ENCODE results near the gene IGFALS.
"Not testable (repeated sequence)": the region's sequence is repeated elsewhere in the genome, so short reads cannot be mapped to it uniquely, and the experiment has no call there.

IGFALS gene

GRCh38 chr16:1807626-1808025 lies 14.1 kb upstream of the IGFALS start:
- no peak overlapping the region for H3K4me3 ChIP-seq (ENCODE audit: insufficient read depth, low read depth, low read length)
- H3K27me3 ChIP-seq (ENCODE audit: control insufficient read depth, insufficient read depth, low read length, poor library complexity, severe bottlenecking): no peaks in the 10 kb centered on the region
- no peaks in the 10 kb centered on the region for H3K9me3 ChIP-seq (ENCODE audit: control insufficient read depth, low read length)
- no peaks in the 10 kb centered on the region for H3K36me3 ChIP-seq (ENCODE audit: control insufficient read depth, insufficient read depth, low read length)
- peaks cover 2% of the 10 kb centered on the region for H3K4me1 ChIP-seq (ENCODE audit: control insufficient read depth, insufficient read depth, low read length)
- WGBS, 2 experiments: 85 to 86% methylated on average over 10 of the region's 10 CpGs
- H3K27ac ChIP-seq (ENCODE audit: insufficient read depth, low read depth, low read length, poor library complexity, severe bottlenecking): no peak overlapping the region

DNA sequence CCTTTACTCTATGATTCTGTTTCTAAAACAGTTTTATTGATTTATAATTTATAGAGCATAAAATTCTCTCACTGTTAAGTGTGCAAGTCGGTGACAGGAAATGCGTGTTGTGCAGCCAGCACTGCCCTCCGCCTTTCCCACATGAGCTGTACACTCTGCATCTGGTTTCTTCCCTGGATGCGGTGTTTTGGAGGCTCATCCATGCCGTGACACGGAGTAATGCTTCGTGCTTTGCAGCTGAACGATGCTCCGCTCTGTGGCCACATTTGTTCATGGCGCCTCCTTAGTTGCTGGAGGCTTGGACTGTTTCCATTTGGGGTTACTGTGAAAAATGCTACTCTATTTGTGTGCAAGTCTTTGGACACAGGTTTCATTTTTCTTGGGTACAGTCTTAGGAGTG lies 7.2 kb upstream of the IGFALS start:
- Histone ChIP-seq H3K4me3 (ENCODE audit: insufficient read depth, low read depth, low read length) (no peak overlapping the region), H3K36me3 (ENCODE audit: control insufficient read depth, insufficient read depth, low read length) (no peaks in the 10 kb centered on the region), H3K9me3 (ENCODE audit: control insufficient read depth, low read length) (no peaks in the 10 kb centered on the region), H3K27ac (ENCODE audit: insufficient read depth, low read depth, low read length, poor library complexity, severe bottlenecking) (no peak overlapping the region), H3K4me1 (ENCODE audit: control insufficient read depth, insufficient read depth, low read length) (no peaks in the 10 kb centered on the region), H3K27me3 (ENCODE audit: control insufficient read depth, insufficient read depth, low read length, poor library complexity, severe bottlenecking) (no peaks in the 10 kb centered on the region)
- 84 to 86% methylated on average over 10 of the region's 10 CpGs for WGBS, 2 experiments

DNA sequence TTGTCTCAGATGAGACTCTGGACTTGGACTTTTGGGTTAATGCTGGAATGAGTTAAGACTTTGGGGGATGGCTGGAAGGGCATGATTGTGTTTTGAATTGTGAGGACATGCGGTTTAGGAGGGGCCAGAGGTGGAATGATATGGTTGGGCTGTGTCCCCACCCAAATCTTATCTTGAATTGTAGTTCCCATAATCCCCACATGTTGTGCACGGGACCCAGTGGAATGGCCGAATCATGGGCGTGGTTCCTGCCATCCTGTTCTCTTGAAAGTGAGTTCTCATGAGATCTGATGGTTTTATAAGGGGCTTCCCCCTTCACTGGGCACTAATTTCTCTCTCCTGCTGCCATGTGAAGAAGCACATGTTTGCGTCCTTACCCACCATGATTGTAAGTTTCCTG lies 5.8 kb upstream of the IGFALS start:
- H3K4me3 ChIP-seq (ENCODE audit: insufficient read depth, low read depth, low read length): not testable (repeated sequence)
- WGBS, 2 experiments: 74 to 81% methylated on average over 4 of the region's 5 CpGs

GRCh38 chr16:1794908-1795666 lies 1.6 kb upstream of the IGFALS start:
- H3K27ac ChIP-seq (ENCODE audit: insufficient read depth, low read depth, low read length, poor library complexity, severe bottlenecking): no peak overlapping the region
- H3K36me3 ChIP-seq (ENCODE audit: control insufficient read depth, insufficient read depth, low read length): no peaks in the 10 kb centered on the region
- no peaks in the 10 kb centered on the region for H3K4me1 ChIP-seq (ENCODE audit: control insufficient read depth, insufficient read depth, low read length)
- no peaks in the 10 kb centered on the region for H3K27me3 ChIP-seq (ENCODE audit: control insufficient read depth, insufficient read depth, low read length, poor library complexity, severe bottlenecking)
- 92 to 93% methylated on average over 32 of the region's 32 CpGs for WGBS, 2 experiments
- no peak overlapping the region for H3K4me3 ChIP-seq (ENCODE audit: insufficient read depth, low read depth, low read length)
- no peaks in the 10 kb centered on the region for H3K9me3 ChIP-seq (ENCODE audit: control insufficient read depth, low read length)

More for the DNA sequence above, 5.8 kb upstream of the IGFALS start:
- H3K9me3 ChIP-seq (ENCODE audit: control insufficient read depth, low read length); H3K27me3 ChIP-seq (ENCODE audit: control insufficient read depth, insufficient read depth, low read length, poor library complexity, severe bottlenecking); H3K36me3 ChIP-seq (ENCODE audit: control insufficient read depth, insufficient read depth, low read length); H3K4me1 ChIP-seq (ENCODE audit: control insufficient read depth, insufficient read depth, low read length); H3K27ac ChIP-seq (ENCODE audit: insufficient read depth, low read depth, low read length, poor library complexity, severe bottlenecking): not testable (repeated sequence)

- Histone ChIP-seq H3K4me3 (ENCODE audit: insufficient read depth, low read depth, low read length) (no peak overlapping the region), H3K4me1 (ENCODE audit: control insufficient read depth, insufficient read depth, low read length) (no peaks in the 10 kb centered on the region), H3K27ac (ENCODE audit: insufficient read depth, low read depth, low read length, poor library complexity, severe bottlenecking) (no peak overlapping the region), H3K36me3 (ENCODE audit: control insufficient read depth, insufficient read depth, low read length) (no peaks in the 10 kb centered on the region), H3K9me3 (ENCODE audit: control insufficient read depth, low read length) (no peaks in the 10 kb centered on the region), H3K27me3 (ENCODE audit: control insufficient read depth, insufficient read depth, low read length, poor library complexity, severe bottlenecking) (no peaks in the 10 kb centered on the region)
- WGBS, 2 experiments: 80 to 82% methylated on average over 18 of the region's 18 CpGs
Observed at GRCh38 chr16:1794221-1794871, 841 bp upstream of the IGFALS start.

- peaks cover 3% of the 10 kb centered on the region for H3K36me3 ChIP-seq (ENCODE audit: control insufficient read depth, insufficient read depth, low read length)
- 93% methylated on average over 33 of the region's 33 CpGs for WGBS, 2 experiments
- H3K4me3 ChIP-seq (ENCODE audit: insufficient read depth, low read depth, low read length): no peak overlapping the region
Observed at GRCh38 chr16:1792836-1793577, 498 bp downstream of the IGFALS start.

GRCh38 chr16:1791943-1792812 lies 1.3 kb downstream of the IGFALS start:
- peaks cover 3% of the 10 kb centered on the region for H3K36me3 ChIP-seq (ENCODE audit: control insufficient read depth, insufficient read depth, low read length)
- no peaks in the 10 kb centered on the region for H3K4me1 ChIP-seq (ENCODE audit: control insufficient read depth, insufficient read depth, low read length)
- H3K27ac ChIP-seq (ENCODE audit: insufficient read depth, low read depth, low read length, poor library complexity, severe bottlenecking): no peak overlapping the region
- H3K27me3 ChIP-seq (ENCODE audit: control insufficient read depth, insufficient read depth, low read length, poor library complexity, severe bottlenecking): no peaks in the 10 kb centered on the region
- 94% methylated on average over 59 of the region's 59 CpGs for WGBS, 2 experiments
- H3K9me3 ChIP-seq (ENCODE audit: control insufficient read depth, low read length): no peaks in the 10 kb centered on the region
- H3K4me3 ChIP-seq (ENCODE audit: insufficient read depth, low read depth, low read length): no peak overlapping the region

More at GRCh38 chr16:1792836-1793577, 498 bp downstream of the IGFALS start:
- Histone ChIP-seq H3K9me3 (ENCODE audit: control insufficient read depth, low read length) (no peaks in the 10 kb centered on the region), H3K27me3 (ENCODE audit: control insufficient read depth, insufficient read depth, low read length, poor library complexity, severe bottlenecking) (no peaks in the 10 kb centered on the region), H3K4me1 (ENCODE audit: control insufficient read depth, insufficient read depth, low read length) (no peaks in the 10 kb centered on the region), H3K27ac (ENCODE audit: insufficient read depth, low read depth, low read length, poor library complexity, severe bottlenecking) (no peak overlapping the region)

- Histone ChIP-seq H3K36me3 (ENCODE audit: control insufficient read depth, insufficient read depth, low read length) (peaks cover 3% of the 10 kb centered on the region), H3K9me3 (ENCODE audit: control insufficient read depth, low read length) (no peaks in the 10 kb centered on the region), H3K4me1 (ENCODE audit: control insufficient read depth, insufficient read depth, low read length) (no peaks in the 10 kb centered on the region), H3K27ac (ENCODE audit: insufficient read depth, low read depth, low read length, poor library complexity, severe bottlenecking) (no peak overlapping the region), H3K4me3 (ENCODE audit: insufficient read depth, low read depth, low read length) (no peak overlapping the region), H3K27me3 (ENCODE audit: control insufficient read depth, insufficient read depth, low read length, poor library complexity, severe bottlenecking) (no peaks in the 10 kb centered on the region)
- 95% methylated on average over 53 of the region's 53 CpGs for WGBS, 2 experiments
Observed at GRCh38 chr16:1791256-1791942, 2.1 kb downstream of the IGFALS start.

- Histone ChIP-seq H3K4me3 (ENCODE audit: insufficient read depth, low read depth, low read length) (no peak overlapping the region), H3K36me3 (ENCODE audit: control insufficient read depth, insufficient read depth, low read length) (peaks cover 3% of the 10 kb centered on the region), H3K27me3 (ENCODE audit: control insufficient read depth, insufficient read depth, low read length, poor library complexity, severe bottlenecking) (no peaks in the 10 kb centered on the region), H3K9me3 (ENCODE audit: control insufficient read depth, low read length) (no peaks in the 10 kb centered on the region), H3K4me1 (ENCODE audit: control insufficient read depth, insufficient read depth, low read length) (no peaks in the 10 kb centered on the region), H3K27ac (ENCODE audit: insufficient read depth, low read depth, low read length, poor library complexity, severe bottlenecking) (no peak overlapping the region)
- 96% methylated on average over 44 of the region's 44 CpGs for WGBS, 2 experiments
Observed at GRCh38 chr16:1790611-1791255, 2.8 kb downstream of the IGFALS start.

All from ectodermal cell (in vitro differentiated cells).